ENCODE measurements around the gene SST. TPM values are rescaled to one million over a fixed set of nuclear protein-coding genes. Genes with fewer than 3 reads are reported as not detected.

The SST gene
- total RNA-seq (not detected), polyA plus RNA-seq (not detected), total RNA-seq (not detected)

DNA sequence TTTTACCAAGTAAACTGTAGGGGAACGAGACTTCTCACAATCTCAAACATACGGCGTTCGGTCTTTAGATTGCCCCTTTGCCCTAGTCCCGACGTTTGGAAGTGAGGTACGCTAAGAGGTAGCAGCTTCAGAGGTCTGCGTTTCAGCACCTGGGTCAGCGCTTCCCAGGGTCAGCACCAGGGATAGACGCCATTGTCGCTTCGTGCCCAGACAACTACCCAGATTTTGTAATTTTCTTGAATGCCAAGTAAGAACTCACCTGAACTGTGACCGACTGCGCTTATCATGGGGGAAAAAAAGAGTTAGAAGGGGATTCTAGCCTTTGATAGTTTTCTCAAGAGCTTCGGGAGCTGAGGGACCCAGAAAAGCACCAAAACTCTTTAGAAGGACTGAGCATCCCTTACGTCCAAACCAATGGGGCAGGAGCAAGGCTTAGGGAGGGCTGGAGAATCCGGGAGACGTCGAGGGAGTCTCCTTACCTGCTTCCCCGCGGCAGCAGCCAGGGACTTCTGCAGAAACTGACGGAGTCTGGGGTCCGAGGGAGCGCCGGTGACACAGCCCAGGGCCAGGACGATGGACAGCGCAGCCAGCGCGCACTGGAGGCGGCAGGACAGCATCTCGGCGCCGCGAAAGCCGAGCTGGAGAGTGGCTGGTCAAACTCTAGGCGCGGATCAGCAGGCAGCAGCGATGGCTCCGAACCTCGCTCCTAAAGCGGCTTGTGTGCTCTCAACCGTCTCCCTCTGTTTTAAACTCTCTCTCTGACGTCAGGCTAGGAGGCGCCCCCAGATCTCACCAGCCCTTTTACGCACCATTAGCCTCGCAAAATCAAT, at the start of gene SST:
SST (minus strand) TSS at position 720 of the 830 bp plus-strand sequence; CDS start at position 617, 103 bp downstream.
- H3K4me3 ChIP-seq (ENCODE audit: low read length) = no peak within 1 kb of the TSS
- peaks cover 0 to 5% of the 10 kb centered on the region in 2 donors for H3K27me3 ChIP-seq (ENCODE audit: control insufficient read depth in 2 of 2, insufficient read depth in 2 of 2, low read length in 2 of 2)
- H3K9me3 ChIP-seq (ENCODE audit: control insufficient read depth in 2 of 3, low read length in 3 of 3) = no peaks in the 10 kb centered on the region
- no peak for ATAC-seq
- ChIA-PET POLR2A (no interaction called here), CTCF (interaction anchor here (0.8 to 4.8 kb wide), 3 partner anchors 9 to 351 kb away, joined by 4 to 20 read pairs (median 6); no protein-coding TSS in a partner anchor)
- Mint-ChIP-seq H3K4me1 (no peaks in the 10 kb centered on the region), H3K27ac (no peak within 1 kb of the TSS), H3K36me3 (peaks cover 0 to 5% (median 0%) of the 10 kb centered on the region in 5 donors), H3K9me3 (peaks cover 0 to 5% (median 0%) of the 10 kb centered on the region in 11 donors), H3K4me3 (no peak within 1 kb of the TSS), H3K27me3 (peaks cover 65 to 79% (median 75%) of the 10 kb centered on the region in 5 donors)
- intact Hi-C loops (cut with micrococcal nuclease) = no loop called here
- DNase-seq = peak in 4 of 9 donors; percentile 1 to 25 (median 8)
- H3K36me3 ChIP-seq (ENCODE audit: control insufficient read depth in 2 of 3, insufficient read depth in 3 of 3, low read length in 3 of 3) = no peaks in the 10 kb centered on the region
- no peak within 1 kb of the TSS for H3K27ac ChIP-seq (ENCODE audit: low read depth, low read length)
- no peaks in the 10 kb centered on the region for H3K4me1 ChIP-seq (ENCODE audit: control insufficient read depth in 2 of 2, insufficient read depth in 2 of 2, low read length in 2 of 2)

DNA sequence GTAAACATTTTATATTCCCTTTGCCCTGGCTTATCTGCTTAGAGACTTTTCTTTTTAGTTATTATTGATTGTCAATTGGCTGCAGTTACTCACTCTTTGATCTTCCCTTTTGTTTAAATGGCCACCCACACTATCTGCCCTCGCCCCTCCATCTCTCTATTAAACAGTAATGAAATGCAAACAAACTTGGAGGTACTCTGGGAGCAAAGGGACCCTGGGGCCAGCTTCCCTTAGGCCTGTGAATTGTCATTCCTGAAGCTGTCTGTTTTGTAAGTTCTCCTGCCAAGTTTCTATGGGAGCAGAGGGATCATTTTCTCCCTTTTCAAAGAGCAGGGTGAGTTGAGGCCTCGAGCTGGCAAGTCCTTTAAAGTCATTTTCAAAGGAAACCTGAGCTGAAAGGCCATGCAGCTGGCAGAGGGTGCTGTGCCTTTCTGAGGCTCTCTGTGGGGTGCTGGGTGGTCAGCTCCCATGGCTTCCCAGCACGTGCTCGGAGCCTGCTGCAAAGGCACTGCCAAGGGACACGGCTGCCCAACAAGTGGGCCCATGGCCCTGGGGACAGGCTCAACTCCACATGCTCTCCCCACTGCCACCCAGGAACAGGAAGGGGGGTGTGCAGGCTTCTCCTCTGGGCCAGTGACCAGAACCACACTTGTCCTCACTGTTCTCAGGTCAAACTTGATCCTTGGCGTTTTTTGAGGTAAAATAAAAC, 49.6 kb upstream of the SST start:
- CTCF ChIA-PET = interaction anchor here (0.6 to 12.7 kb wide), 4 partner anchors 18 to 401 kb away, joined by 3 to 95 read pairs (median 4); no protein-coding TSS in a partner anchor
- Histone ChIP-seq H3K36me3 (ENCODE audit: control insufficient read depth in 2 of 3, insufficient read depth in 3 of 3, low read length in 3 of 3) (peaks cover 6 to 28% (median 14%) of the 10 kb centered on the region in 3 experiments), H3K4me3 (ENCODE audit: low read length) (no peak overlapping the region), H3K4me1 (ENCODE audit: control insufficient read depth in 2 of 2, insufficient read depth in 2 of 2, low read length in 2 of 2) (no peaks in the 10 kb centered on the region), H3K27me3 (ENCODE audit: control insufficient read depth in 2 of 2, insufficient read depth in 2 of 2, low read length in 2 of 2) (no peaks in the 10 kb centered on the region), H3K9me3 (ENCODE audit: control insufficient read depth in 2 of 3, low read length in 3 of 3) (no peaks in the 10 kb centered on the region), H3K27ac (ENCODE audit: low read depth, low read length) (no peak overlapping the region)
- Mint-ChIP-seq H3K4me3 (no peak overlapping the region), H3K27me3 (peaks cover 0 to 2% (median 0%) of the 10 kb centered on the region in 5 donors), H3K4me1 (peaks cover 0 to under 1% (median 0%) of the 10 kb centered on the region in 7 donors), H3K9me3 (no peaks in the 10 kb centered on the region), H3K36me3 (peaks cover 4 to 34% (median 18%) of the 10 kb centered on the region in 5 donors), H3K27ac (no peak overlapping the region)
- intact Hi-C loops (cut with micrococcal nuclease) = no loop called here
- ATAC-seq (peak; percentile 28), DNase-seq (no peak)
- POLR2A ChIA-PET = interaction anchor here (1.2 kb wide), 1 partner anchor 11 kb away, joined by 3 read pairs; no protein-coding TSS in a partner anchor

DNA sequence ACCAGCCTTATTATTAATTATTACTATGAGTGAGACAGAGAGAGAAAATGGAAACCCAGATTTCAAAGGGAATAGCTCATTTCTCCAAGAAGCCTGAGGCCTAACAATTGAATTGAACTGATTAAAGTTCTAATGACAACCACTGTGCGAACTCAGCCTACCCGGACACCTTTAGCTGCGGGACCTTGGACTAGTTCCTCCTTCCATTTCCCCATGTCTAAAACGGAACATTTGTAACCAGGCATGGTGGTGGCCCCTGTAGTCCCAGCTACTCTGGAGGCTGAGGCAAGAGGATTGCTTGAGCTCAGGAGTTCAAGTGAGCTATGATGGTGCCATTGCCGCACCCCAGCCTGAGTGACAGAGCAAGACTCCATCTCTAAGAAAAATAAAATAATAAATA, 48.6 kb upstream of the SST start:
- H3K9me3 ChIP-seq (ENCODE audit: control insufficient read depth in 2 of 3, low read length in 3 of 3) = no peaks in the 10 kb centered on the region
- peaks cover under 1 to 4% of the 10 kb centered on the region in 2 donors for H3K4me1 ChIP-seq (ENCODE audit: control insufficient read depth in 2 of 2, insufficient read depth in 2 of 2, low read length in 2 of 2)
- peaks cover 6 to 18% (median 11%) of the 10 kb centered on the region in 3 experiments for H3K36me3 ChIP-seq (ENCODE audit: control insufficient read depth in 2 of 3, insufficient read depth in 3 of 3, low read length in 3 of 3)
- H3K27ac ChIP-seq (ENCODE audit: low read depth, low read length) = no peak overlapping the region
- H3K4me1 Mint-ChIP-seq = peaks cover 7 to 9% (median 9%) of the 10 kb centered on the region in 7 donors
- no peaks in the 10 kb centered on the region for H3K27me3 ChIP-seq (ENCODE audit: control insufficient read depth in 2 of 2, insufficient read depth in 2 of 2, low read length in 2 of 2)
- ChIA-PET CTCF (interaction anchor here (0.7 to 12.7 kb wide), 4 partner anchors 19 to 1839 kb away, joined by 3 to 95 read pairs (median 4); no protein-coding TSS in a partner anchor), POLR2A (interaction anchor here (1.2 kb wide), 1 partner anchor 12 kb away, joined by 3 read pairs; no protein-coding TSS in a partner anchor)
- ATAC-seq (no peak), DNase-seq (no peak)
- no peaks in the 10 kb centered on the region for H3K9me3 Mint-ChIP-seq
- H3K4me3 Mint-ChIP-seq = no peak overlapping the region
- H3K27ac Mint-ChIP-seq = no peak overlapping the region
- peaks cover 4 to 24% (median 12%) of the 10 kb centered on the region in 5 donors for H3K36me3 Mint-ChIP-seq
- peaks cover 0 to 6% (median 0%) of the 10 kb centered on the region in 5 donors for H3K27me3 Mint-ChIP-seq
- no peak overlapping the region for H3K4me3 ChIP-seq (ENCODE audit: low read length)
- intact Hi-C loops (cut with micrococcal nuclease) = no loop called here

DNA sequence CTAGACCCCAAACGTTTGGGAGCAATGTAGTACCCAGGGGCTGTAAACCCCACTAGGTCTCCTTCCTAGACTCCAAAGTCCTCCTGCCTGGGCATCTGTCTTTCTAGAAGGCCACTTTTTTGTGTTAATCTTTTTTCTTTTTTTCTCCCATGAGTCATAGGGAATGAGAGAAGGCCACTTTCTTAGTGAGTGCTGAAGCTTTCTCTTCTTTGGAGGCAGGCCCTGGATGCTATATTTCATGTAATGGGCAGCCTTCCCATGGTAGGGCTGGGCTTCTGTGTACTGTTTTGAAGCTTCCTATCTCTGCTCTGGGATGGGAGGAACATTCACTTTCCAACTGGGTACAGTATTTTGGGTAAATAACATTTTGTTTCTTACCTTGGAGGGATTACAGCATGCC, 47.4 kb upstream of the SST start:
- peaks cover 8 to 17% (median 13%) of the 10 kb centered on the region in 7 donors for H3K4me1 Mint-ChIP-seq
- H3K36me3 ChIP-seq (ENCODE audit: control insufficient read depth in 2 of 3, insufficient read depth in 3 of 3, low read length in 3 of 3) = peaks cover 2 to 6% (median 4%) of the 10 kb centered on the region in 3 experiments
- H3K27ac ChIP-seq (ENCODE audit: low read depth, low read length) = no peak overlapping the region
- intact Hi-C loops (cut with micrococcal nuclease) = no loop called here
- H3K27ac Mint-ChIP-seq = no peak overlapping the region
- H3K4me3 Mint-ChIP-seq = no peak overlapping the region
- ChIA-PET CTCF (interaction anchor here (0.6 to 12.7 kb wide), 3 partner anchors 38 to 641 kb away, joined by 3 to 95 read pairs (median 4); no protein-coding TSS in a partner anchor), POLR2A (no interaction called here)
- H3K27me3 Mint-ChIP-seq = peaks cover 0 to 6% (median 0%) of the 10 kb centered on the region in 5 donors
- no peaks in the 10 kb centered on the region for H3K9me3 ChIP-seq (ENCODE audit: control insufficient read depth in 2 of 3, low read length in 3 of 3)
- peaks cover 5 to 7% of the 10 kb centered on the region in 2 donors for H3K4me1 ChIP-seq (ENCODE audit: control insufficient read depth in 2 of 2, insufficient read depth in 2 of 2, low read length in 2 of 2)
- H3K36me3 Mint-ChIP-seq = peaks cover 0 to 12% (median 9%) of the 10 kb centered on the region in 5 donors
- no peaks in the 10 kb centered on the region for H3K27me3 ChIP-seq (ENCODE audit: control insufficient read depth in 2 of 2, insufficient read depth in 2 of 2, low read length in 2 of 2)
- DNase-seq (no peak), ATAC-seq (no peak)
- no peaks in the 10 kb centered on the region for H3K9me3 Mint-ChIP-seq
- H3K4me3 ChIP-seq (ENCODE audit: low read length) = no peak overlapping the region

DNA sequence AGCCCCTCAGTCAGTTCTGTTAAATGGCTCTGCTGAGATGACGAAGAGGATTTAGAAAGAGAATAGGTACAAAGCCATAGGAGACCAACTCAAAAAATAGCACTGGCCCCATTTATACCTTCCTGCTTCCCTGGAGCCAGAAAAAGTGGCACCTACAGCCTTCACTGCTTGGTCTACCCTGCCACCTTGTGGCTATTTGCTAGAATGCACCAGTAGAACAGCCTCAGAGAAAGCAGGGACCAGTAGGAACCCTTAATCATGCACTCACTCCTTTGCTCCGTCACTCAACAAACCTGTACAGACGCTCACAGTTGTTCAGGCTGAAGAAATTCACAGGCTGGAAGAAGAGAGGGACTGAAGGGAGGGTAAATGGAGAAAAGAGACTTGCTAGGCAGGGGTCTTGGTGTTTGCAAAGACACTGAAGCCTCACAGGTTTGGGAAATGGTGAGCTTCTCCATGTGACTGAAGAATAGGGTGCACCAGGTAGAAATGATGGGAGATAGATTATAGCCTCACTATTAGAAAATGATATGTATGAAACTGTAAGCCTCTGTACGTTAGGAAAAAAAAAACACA, 44.3 kb upstream of the SST start:
- no peak overlapping the region for H3K27ac ChIP-seq (ENCODE audit: low read depth, low read length)
- no peaks in the 10 kb centered on the region for H3K36me3 Mint-ChIP-seq
- DNase-seq (peak; percentile 37 to 73 (median 67)), ATAC-seq (peak; percentile 92)
- H3K27me3 Mint-ChIP-seq = peaks cover 0 to 8% (median 0%) of the 10 kb centered on the region in 5 donors
- ChIA-PET POLR2A (no interaction called here), CTCF (interaction anchor here (0.5 to 12.7 kb wide), 6 partner anchors 16 to 504 kb away, joined by 3 to 95 read pairs (median 4); no protein-coding TSS in a partner anchor)
- H3K27ac Mint-ChIP-seq = peak overlapping the region in 1 of 9 donors; percentile 53
- intact Hi-C loops (cut with micrococcal nuclease) = loop anchor here (1.0 kb wide), 5 partner anchors 35 to 494 kb away; partner anchors contain the start of gene RTP4 (in 1 of the 2)
- no peaks in the 10 kb centered on the region for H3K27me3 ChIP-seq (ENCODE audit: control insufficient read depth in 2 of 2, insufficient read depth in 2 of 2, low read length in 2 of 2)
- H3K36me3 ChIP-seq (ENCODE audit: control insufficient read depth in 2 of 3, insufficient read depth in 3 of 3, low read length in 3 of 3) = no peaks in the 10 kb centered on the region
- peaks cover 5 to 7% of the 10 kb centered on the region in 2 donors for H3K4me1 ChIP-seq (ENCODE audit: control insufficient read depth in 2 of 2, insufficient read depth in 2 of 2, low read length in 2 of 2)
- no peak overlapping the region for H3K4me3 ChIP-seq (ENCODE audit: low read length)
- H3K9me3 Mint-ChIP-seq = no peaks in the 10 kb centered on the region
- no peak overlapping the region for H3K4me3 Mint-ChIP-seq
- no peaks in the 10 kb centered on the region for H3K9me3 ChIP-seq (ENCODE audit: control insufficient read depth in 2 of 3, low read length in 3 of 3)
- H3K4me1 Mint-ChIP-seq = peaks cover 8 to 17% (median 13%) of the 10 kb centered on the region in 7 donors

DNA sequence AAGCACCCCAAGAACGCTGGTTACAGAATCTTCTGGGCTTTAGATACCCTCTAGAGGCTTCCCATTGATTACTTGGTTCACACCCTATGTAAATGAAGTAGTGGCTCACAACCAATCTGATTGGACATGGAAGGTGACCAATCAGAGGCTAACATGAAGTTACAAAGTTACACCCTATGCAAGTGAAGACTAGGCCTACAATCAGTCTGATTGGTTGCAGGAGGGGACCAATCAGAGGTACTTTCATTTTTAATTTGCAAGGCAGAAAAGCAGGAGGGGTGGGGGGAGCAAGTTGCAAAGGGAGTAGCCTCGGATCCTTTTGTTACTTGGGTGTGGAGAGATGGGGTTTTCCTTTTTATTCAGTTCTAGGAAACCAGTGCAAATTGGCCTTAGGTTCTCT, 43.3 kb upstream of the SST start:
- intact Hi-C loops (cut with micrococcal nuclease) = no loop called here
- H3K27me3 Mint-ChIP-seq = peaks cover 0 to 8% (median 0%) of the 10 kb centered on the region in 5 donors
- H3K4me1 Mint-ChIP-seq = peaks cover 8 to 17% (median 13%) of the 10 kb centered on the region in 7 donors
- ATAC-seq (peak; percentile 69), DNase-seq (peak in 7 of 9 donors; percentile 17 to 33 (median 28))
- CTCF ChIA-PET = interaction anchor here (0.7 to 12.7 kb wide), 2 partner anchors 394 to 1065 kb away, joined by 3 to 95 read pairs; no protein-coding TSS in a partner anchor
- H3K27me3 ChIP-seq (ENCODE audit: control insufficient read depth in 2 of 2, insufficient read depth in 2 of 2, low read length in 2 of 2) = no peaks in the 10 kb centered on the region
- POLR2A ChIA-PET = no interaction called here
- H3K4me3 ChIP-seq (ENCODE audit: low read length) = no peak overlapping the region
- peak overlapping the region in 1 of 10 donors; percentile 27 for H3K4me3 Mint-ChIP-seq
- peaks cover 5 to 7% of the 10 kb centered on the region in 2 donors for H3K4me1 ChIP-seq (ENCODE audit: control insufficient read depth in 2 of 2, insufficient read depth in 2 of 2, low read length in 2 of 2)
- H3K36me3 ChIP-seq (ENCODE audit: control insufficient read depth in 2 of 3, insufficient read depth in 3 of 3, low read length in 3 of 3) = no peaks in the 10 kb centered on the region
- H3K27ac Mint-ChIP-seq = peak overlapping the region in 4 of 9 donors; percentile 7 to 57 (median 22)
- no peaks in the 10 kb centered on the region for H3K9me3 Mint-ChIP-seq
- no peaks in the 10 kb centered on the region for H3K9me3 ChIP-seq (ENCODE audit: control insufficient read depth in 2 of 3, low read length in 3 of 3)
- H3K36me3 Mint-ChIP-seq = no peaks in the 10 kb centered on the region
- no peak overlapping the region for H3K27ac ChIP-seq (ENCODE audit: low read depth, low read length)
